ENCODE results near the gene ZNF91.
"Not testable (repeated sequence)": the region's sequence is repeated elsewhere in the genome, so short reads cannot be mapped to it uniquely, and the experiment has no call there.

DNA sequence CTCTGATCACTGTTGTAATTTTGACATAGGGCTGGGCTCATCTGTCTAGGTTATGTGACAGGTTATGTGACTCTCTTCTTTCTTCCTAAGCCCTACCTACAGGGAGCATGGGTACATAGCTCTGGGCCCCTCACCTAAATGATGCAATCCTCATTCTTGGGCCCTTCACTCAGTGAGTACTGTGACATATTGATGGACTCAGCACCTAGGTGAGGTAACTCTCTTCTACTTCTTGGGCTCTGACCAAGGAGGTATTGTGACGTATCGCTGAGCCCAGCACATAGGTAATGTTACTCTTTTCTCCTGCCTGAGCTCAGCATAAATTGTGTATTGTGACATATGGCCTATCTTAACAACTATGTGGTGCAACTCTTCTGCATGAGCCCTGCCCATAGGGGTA, 76.3 kb downstream of the ZNF91 start:
- TF ChIP-seq, protein P1, sequence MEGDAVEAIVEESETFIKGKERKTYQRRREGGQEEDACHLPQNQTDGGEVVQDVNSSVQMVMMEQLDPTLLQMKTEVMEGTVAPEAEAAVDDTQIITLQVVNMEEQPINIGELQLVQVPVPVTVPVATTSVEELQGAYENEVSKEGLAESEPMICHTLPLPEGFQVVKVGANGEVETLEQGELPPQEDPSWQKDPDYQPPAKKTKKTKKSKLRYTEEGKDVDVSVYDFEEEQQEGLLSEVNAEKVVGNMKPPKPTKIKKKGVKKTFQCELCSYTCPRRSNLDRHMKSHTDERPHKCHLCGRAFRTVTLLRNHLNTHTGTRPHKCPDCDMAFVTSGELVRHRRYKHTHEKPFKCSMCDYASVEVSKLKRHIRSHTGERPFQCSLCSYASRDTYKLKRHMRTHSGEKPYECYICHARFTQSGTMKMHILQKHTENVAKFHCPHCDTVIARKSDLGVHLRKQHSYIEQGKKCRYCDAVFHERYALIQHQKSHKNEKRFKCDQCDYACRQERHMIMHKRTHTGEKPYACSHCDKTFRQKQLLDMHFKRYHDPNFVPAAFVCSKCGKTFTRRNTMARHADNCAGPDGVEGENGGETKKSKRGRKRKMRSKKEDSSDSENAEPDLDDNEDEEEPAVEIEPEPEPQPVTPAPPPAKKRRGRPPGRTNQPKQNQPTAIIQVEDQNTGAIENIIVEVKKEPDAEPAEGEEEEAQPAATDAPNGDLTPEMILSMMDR (conservative IDR thresholded peaks at IDR 0.05; ENCODE audit: low read depth, low read length): not testable (repeated sequence)
- TF ChIP-seq SMC3, POLR2A (IDR thresholded peaks at IDR 0.05; ENCODE audit: low read depth, low read length): not testable (repeated sequence)
